Liver (tissue), 3 donors: ENCODE results near the gene RYR2.

Experiments
- ATF3 ChIP-seq: IDR thresholded peaks from 2 replicates; pipeline ENCODE4 v1.6.1; 2016; ENCODE audit warnings: antibody characterized with exemption
- CTCF ChIP-seq: fragments of 150-350 bp; IDR thresholded peaks from 2 replicates; pipeline ENCODE4 v1.5.1; 2017; ENCODE audit warnings: improper control_type of control experiment, low read depth, low read length; ENCODE audit not compliant: missing input control
- EGR1 ChIP-seq, 2 donors: IDR thresholded peaks; 2 replicates each; pipeline ENCODE4 v1.6.1; 2016 to 2018; ENCODE audit warnings: antibody characterized with exemption in 2 of 2, low read depth in 2 of 2
- JUND ChIP-seq, 2 donors: IDR thresholded peaks; 2 replicates each; pipeline ENCODE4 v1.6.1; 2016; ENCODE audit warnings: antibody characterized with exemption in 2 of 2
- NR2F2 ChIP-seq: IDR thresholded peaks from 2 replicates; pipeline ENCODE4 v1.6.1; 2016; ENCODE audit warnings: antibody characterized with exemption
- YY1 ChIP-seq: IDR thresholded peaks from 2 replicates; pipeline ENCODE4 v1.6.1; 2016; ENCODE audit warnings: antibody characterized with exemption, mild to moderate bottlenecking
- donor health status: healthy.
- donor health status: healthy.

DNA sequence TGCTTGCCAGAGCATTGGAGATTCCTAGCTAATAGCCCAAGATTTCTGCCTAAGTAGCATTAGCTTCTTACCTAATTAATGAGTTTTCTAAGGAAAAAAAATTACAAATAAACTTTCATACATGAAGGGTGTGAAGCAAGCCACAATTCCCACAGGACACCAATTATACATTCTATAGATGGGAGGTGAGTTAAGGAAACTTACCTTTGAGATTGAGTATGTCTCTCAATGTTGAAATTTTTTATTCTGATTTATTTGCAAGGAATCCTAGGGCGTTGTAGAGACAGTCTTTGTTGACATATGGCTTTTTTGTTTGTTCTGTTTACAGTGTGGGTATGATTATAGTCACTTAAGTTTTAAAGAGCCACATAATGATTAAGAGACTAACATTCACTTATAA, 313.0 kb downstream of the RYR2 start:
- TF ChIP-seq ATF3 (no peak), EGR1 (IDR thresholded peaks at IDR 0.05; ENCODE audit: low read depth in 2 of 2) (no peak), CTCF (no peak), JUND (IDR thresholded peaks at IDR 0.05) (no peak), NR2F2 (no peak), YY1 (no peak)
